ENCODE data around the gene SUN5.

Gene SUN5

DNA sequence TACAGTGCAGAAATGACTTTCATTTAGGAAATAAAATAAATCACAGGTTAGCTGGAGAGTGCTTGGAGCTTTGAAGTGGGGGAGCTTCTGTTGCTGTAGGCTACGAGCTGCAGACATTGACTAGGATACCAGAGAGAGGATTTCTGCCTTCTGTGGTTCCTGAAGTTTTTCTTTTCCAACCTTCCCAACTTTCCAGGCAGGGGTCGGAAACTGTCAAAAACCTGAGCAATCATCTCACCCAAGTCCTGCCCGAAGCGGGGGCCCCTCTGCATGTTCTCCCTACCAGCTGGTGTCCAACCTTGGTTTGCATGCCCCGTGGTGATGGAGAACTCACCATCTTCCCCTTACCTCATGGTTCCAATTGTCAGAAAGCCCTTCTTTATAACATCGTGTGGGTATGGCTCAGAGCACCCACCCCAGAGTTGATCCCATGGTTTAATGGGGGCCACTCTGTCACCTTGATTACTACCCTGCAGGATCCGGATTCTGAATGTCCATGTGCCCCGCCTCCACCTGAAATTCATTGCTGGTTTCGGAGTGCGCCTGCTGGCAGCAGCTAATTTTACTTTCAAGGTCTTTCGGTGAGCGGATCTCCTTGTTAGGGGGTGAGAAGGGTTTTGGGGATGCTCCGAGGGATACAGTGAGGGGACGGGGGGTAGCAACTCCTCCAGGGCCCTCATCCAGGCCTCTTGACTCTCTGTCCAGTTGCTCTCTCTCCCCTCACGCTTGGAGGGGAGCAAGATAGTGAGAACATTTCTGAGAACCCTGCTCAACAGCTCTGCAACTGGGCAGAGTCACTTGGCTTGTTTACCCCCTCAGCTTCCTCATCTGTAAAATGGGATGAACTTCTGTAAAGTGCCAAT is 8.3 kb upstream of the SUN5 start:
- DNase-seq: no peak

- DNase-seq: no peak
Observed at GRCh38 chr20:33010674-33011449, 6.6 kb upstream of the SUN5 start.

DNA sequence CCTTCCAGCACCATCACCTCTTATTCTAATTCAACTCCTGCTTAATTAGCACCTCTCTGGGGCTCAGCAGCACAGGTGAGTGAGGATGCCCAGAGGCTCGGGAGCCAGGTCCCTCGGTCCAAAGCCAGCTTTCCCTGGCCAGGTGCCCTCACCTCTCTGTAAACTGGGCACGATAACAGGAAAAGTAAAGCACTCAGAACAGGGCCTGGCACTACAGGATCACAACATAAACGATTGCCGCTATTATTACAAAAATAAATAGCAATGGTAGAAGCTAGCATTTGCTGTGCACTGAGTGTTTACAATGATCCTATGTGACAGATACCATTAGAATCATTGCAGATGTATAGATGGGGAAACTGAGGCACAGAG is 5.9 kb upstream of the SUN5 start:
- no peak for DNase-seq

GRCh38 chr20:33009214-33010132 is 5.2 kb upstream of the SUN5 start:
- no peak for DNase-seq

GRCh38 chr20:33008336-33009213 is 4.3 kb upstream of the SUN5 start:
- DNase-seq: no peak

DNA sequence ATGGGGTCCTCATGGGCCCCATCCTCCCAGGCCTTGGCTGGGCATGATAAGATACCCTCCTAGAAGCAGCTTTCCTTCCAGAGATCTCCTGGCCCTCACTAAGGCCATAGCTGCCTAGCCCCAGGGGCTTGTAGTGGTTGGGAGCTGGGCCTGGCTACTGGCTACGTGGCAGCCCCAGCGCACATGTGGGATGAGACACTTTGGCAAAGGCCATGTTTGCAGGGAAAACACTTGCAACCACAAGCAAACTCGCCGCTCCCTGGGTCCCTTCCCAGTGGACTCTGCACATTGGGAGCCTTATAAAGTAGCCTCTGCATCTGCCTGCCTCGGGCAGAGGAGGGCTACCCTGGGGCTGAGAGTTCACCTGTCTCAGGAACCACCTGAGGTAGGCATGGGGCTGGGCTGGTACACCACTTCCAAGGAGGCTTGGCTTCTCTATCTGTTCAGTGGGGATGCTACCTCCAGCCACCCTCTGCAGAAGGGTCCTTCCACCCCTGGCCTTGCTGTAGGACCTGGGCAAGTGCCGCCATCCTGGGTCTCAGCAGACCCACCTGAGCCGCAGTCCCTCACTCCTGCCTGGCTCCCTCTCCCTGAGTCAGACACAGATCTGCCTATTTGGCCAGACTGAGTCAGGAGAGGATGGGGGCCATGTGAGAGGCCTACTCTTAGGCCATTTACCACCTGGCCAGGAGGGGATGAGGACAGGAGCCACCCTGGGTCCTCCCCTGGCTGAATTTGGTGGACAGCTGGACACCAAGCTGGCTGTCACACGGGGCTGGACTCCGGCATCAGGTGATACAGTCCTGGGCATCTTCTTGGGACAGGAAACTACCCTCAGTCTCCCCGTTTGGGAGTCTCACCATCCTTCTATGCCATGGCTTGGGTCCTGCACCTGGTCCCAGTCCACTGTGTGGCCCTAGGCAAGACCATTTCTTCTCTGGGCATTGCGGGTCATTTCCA is 3.4 kb upstream of the SUN5 start, which contains the start of gene BPIFB2:
TSS of gene BPIFB2 (plus strand) at position 329 of the 960 bp plus-strand sequence. CDS start 871 bp downstream, outside the sequence.
- no peak for DNase-seq

DNA sequence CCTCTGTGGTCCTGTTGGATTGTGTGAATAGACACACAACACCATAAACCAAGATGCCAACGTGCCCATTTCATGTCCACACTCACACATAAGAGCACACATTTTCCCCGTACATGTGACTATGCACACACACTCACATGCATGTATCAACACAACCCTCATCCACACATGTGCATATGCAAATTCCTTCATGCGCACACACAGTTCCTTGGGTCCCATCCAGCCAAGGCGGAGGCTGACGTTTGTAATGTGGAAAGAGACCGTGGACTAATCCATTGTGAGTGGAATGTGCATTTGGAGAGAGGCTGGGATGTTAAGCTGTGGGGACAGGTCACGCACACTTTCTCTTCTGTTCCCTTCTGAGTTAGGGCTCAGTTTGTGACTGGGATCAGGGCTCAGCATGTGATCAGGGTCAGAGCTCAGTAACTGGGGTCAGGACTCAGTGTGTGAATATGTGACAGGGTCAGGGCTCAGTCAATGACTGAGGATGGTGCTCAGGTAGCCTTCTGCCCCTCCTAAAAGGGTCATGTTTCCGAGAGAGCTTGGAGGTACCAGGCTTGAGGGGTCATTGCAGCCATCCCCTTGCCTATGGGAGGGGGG is 2.6 kb upstream of the SUN5 start:
- no peak for DNase-seq

- no peak for DNase-seq
Observed at GRCh38 chr20:33005908-33006775, 1.9 kb upstream of the SUN5 start.

- DNase-seq: no peak
Observed at GRCh38 chr20:33005132-33005566, 916 bp upstream of the SUN5 start.

DNA sequence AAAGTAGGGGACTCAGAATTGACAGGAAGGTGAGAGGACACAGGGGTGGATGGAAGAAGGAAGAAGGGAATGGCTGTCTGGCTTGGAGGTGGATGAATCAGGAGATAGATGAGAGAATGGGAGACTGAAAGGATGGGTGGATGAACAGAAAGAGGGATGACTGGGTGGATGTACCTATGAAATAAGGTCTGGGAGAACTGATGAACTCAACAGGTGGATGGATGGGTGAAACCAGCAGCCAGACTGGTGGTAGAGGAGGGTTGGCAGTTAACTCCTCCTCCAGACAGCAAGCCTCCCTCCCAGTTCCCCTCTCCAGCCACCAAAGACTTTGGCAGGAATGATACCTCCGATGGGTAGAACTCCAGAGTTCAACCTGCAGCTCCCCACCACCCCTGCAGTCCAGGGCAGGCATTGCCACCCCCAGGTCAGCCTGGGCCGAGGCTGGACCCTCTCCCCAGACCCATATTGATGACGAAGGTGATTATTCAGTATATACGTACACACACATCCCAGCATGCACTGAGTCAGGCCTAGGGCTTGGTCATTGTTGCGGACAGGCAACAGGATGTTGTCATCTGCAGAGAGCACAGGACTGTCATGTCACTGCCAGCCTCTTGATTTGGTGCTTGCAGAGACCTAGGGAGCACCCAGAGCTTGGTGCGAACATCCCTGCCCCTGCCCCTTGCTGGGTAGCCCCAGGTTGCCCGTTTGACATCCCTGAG is 2.0 kb downstream of the SUN5 start:
- no peak for DNase-seq

DNA sequence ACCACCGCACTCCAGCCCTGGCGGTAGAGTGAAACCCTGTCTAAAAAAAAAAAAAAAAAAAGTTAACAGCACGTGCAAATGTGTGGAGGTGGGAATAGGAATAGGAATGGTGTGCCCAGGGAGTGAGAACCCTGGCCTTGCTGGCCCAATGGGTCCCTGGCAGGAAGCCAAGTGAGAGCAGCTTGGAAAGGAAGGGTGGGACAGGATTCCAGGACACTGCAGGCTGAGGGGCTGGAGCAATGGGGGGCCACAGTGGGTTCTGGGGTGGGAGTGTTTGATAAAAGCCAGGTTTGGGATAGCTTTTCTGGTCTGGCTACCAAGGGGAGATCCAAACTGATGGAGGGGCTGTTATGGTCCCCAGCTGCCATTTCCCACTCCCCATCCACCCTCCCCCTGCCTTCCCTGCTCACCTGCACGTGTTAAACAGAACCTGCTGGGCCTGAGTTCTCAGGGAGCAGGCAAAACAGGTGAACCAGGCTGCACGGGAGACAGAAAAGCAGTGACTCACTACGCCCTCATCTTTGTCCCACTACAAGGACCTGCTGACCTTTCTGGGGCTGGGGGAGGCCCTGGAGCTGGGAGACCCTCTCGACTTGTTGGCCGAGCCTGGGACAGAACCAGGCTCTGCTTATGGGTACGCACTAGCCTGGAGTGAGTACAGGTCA is 3.3 kb downstream of the SUN5 start:
- no peak for DNase-seq

- DNase-seq: no peak
Observed at GRCh38 chr20:32999603-33000250, 4.5 kb downstream of the SUN5 start.

DNA sequence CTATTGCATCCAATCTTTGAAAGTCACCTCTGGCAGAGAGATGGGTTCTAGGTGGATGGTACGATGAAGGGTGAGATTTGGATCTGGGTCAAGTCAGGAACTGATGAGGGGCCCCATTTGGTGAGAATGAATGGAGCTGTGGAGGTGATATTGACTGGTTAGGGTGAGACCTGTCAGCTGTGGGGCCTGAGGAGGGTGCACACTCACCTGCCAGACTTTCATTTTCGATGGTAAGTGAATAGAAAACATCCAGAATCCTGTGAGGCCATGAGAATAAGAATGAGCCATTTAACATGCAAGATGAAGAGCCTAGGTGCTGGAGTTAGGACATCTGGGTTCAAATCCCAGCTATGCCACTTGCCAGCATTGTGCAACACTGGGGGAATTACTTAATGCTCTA is 6.8 kb downstream of the SUN5 start:
- no peak for DNase-seq

- DNase-seq: no peak
Observed at GRCh38 chr20:32995802-32996201, 8.4 kb downstream of the SUN5 start.

- DNase-seq: no peak
Observed at GRCh38 chr20:32993496-32994050, 10.7 kb downstream of the SUN5 start.

- no peak for DNase-seq
Observed at GRCh38 chr20:32991792-32992641, 12.2 kb downstream of the SUN5 start.
